ENCODE measurements around the gene SLC9A9. TPM values are rescaled to one million over a fixed set of nuclear protein-coding genes. Genes with fewer than 3 reads are reported as not detected.

Gene SLC9A9
- total RNA-seq, 2 donors from 2014 or later = 1.3 to 3.7 TPM

- no peaks in the 10 kb centered on the region for H3K27me3 ChIP-seq (ENCODE audit: control insufficient read depth, insufficient read depth, low read length, poor library complexity, severe bottlenecking)
- H3K9me3 Mint-ChIP-seq = no peaks in the 10 kb centered on the region
- H3K4me1 Mint-ChIP-seq = peaks cover 6% of the 10 kb centered on the region
- no peak for TF ChIP-seq CTCF (conservative IDR thresholded peaks at IDR 0.05)
- DNase-seq = no peak
- H3K27ac Mint-ChIP-seq = no peak overlapping the region
- no peak overlapping the region for H3K9ac ChIP-seq (ENCODE audit: extremely low read depth, low read length, poor library complexity, severe bottlenecking)
- no peak overlapping the region for H3K27ac ChIP-seq (ENCODE audit: low read depth, low read length)
- no peaks in the 10 kb centered on the region for H3K27me3 Mint-ChIP-seq (ENCODE audit: insufficient read depth)
- H3K4me3 ChIP-seq (ENCODE audit: low read length) = no peak overlapping the region
- no peaks in the 10 kb centered on the region for H3K36me3 ChIP-seq (ENCODE audit: control insufficient read depth, insufficient read depth, low read length)
- H3K4me1 ChIP-seq (ENCODE audit: control insufficient read depth, insufficient read depth, low read length) = no peaks in the 10 kb centered on the region
- no peak overlapping the region for H3K4me3 Mint-ChIP-seq
- no peaks in the 10 kb centered on the region for H3K9me3 ChIP-seq (ENCODE audit: control insufficient read depth, low read length)
- H3K36me3 Mint-ChIP-seq (ENCODE audit: low read depth) = no peaks in the 10 kb centered on the region
Observed at GRCh38 chr3:143255739-143256138, 592.5 kb downstream of the SLC9A9 start.

GRCh38 chr3:143252931-143253330, 595.3 kb downstream of the SLC9A9 start:
- no peaks in the 10 kb centered on the region for H3K9me3 Mint-ChIP-seq
- 94 to 96% methylated on average over 4 to 6 of the region's 6 CpGs for WGBS, 2 experiments (ENCODE audit: insufficient coverage in 1 of 2, insufficient read length in 1 of 2)
- peaks cover 6% of the 10 kb centered on the region for H3K4me1 Mint-ChIP-seq
- no peaks in the 10 kb centered on the region for H3K36me3 ChIP-seq (ENCODE audit: control insufficient read depth, insufficient read depth, low read length)
- no peaks in the 10 kb centered on the region for H3K4me1 ChIP-seq (ENCODE audit: control insufficient read depth, insufficient read depth, low read length)
- no peak for DNase-seq
- no peaks in the 10 kb centered on the region for H3K9me3 ChIP-seq (ENCODE audit: control insufficient read depth, low read length)
- no peaks in the 10 kb centered on the region for H3K36me3 Mint-ChIP-seq (ENCODE audit: low read depth)
- H3K9ac ChIP-seq (ENCODE audit: extremely low read depth, low read length, poor library complexity, severe bottlenecking) = no peak overlapping the region
- no peaks in the 10 kb centered on the region for H3K27me3 ChIP-seq (ENCODE audit: control insufficient read depth, insufficient read depth, low read length, poor library complexity, severe bottlenecking)
- no peak overlapping the region for H3K4me3 ChIP-seq (ENCODE audit: low read length)
- no peak overlapping the region for H3K27ac ChIP-seq (ENCODE audit: low read depth, low read length)
- H3K4me3 Mint-ChIP-seq = no peak overlapping the region
- TF ChIP-seq CTCF (conservative IDR thresholded peaks at IDR 0.05) = no peak
- H3K27me3 Mint-ChIP-seq (ENCODE audit: insufficient read depth) = peaks cover 9% of the 10 kb centered on the region
- no peak overlapping the region for H3K27ac Mint-ChIP-seq

GRCh38 chr3:143249014-143249413, 599.3 kb downstream of the SLC9A9 start:
- Mint-ChIP-seq H3K4me3 (no peak overlapping the region), H3K27me3 (ENCODE audit: insufficient read depth) (peaks cover 26% of the 10 kb centered on the region), H3K27ac (no peak overlapping the region), H3K9me3 (no peaks in the 10 kb centered on the region), H3K36me3 (ENCODE audit: low read depth) (no peaks in the 10 kb centered on the region), H3K4me1 (peaks cover 8% of the 10 kb centered on the region)
- Histone ChIP-seq H3K27me3 (ENCODE audit: control insufficient read depth, insufficient read depth, low read length, poor library complexity, severe bottlenecking) (no peaks in the 10 kb centered on the region), H3K9me3 (ENCODE audit: control insufficient read depth, low read length) (no peaks in the 10 kb centered on the region), H3K9ac (ENCODE audit: extremely low read depth, low read length, poor library complexity, severe bottlenecking) (no peak overlapping the region), H3K27ac (ENCODE audit: low read depth, low read length) (no peak overlapping the region), H3K4me3 (ENCODE audit: low read length) (no peak overlapping the region), H3K36me3 (ENCODE audit: control insufficient read depth, insufficient read depth, low read length) (no peaks in the 10 kb centered on the region), H3K4me1 (ENCODE audit: control insufficient read depth, insufficient read depth, low read length) (no peaks in the 10 kb centered on the region)
- WGBS, 2 experiments (ENCODE audit: insufficient coverage in 1 of 2, insufficient read length in 1 of 2) = 88 to 91% methylated on average over 2 of the region's 2 CpGs
- no peak for TF ChIP-seq CTCF (conservative IDR thresholded peaks at IDR 0.05)
- DNase-seq = no peak
